Activated T-cell treated with anti-CD3 and anti-CD28 coated beads, Interleukin-2, amount 50 U/mL, for 1 hour (primary cell): ENCODE results near the gene NHLH2.

Experiments
- DNase-seq: peaks from one replicate; pipeline ENCODE4 v3.0.0-alpha.2; 2020

Gene NHLH2

GRCh38 chr1:115840605-115841460 is at the start of gene NHLH2:
Gene NHLH2, minus strand, starts transcription at chr1:115841126. Its CDS starts 2,754 bp downstream, at chr1:115838372.
- no peak for DNase-seq

- no peak for DNase-seq
Measured at GRCh38 chr1:115890580-115890979, 49.7 kb upstream of the NHLH2 start.

GRCh38 chr1:115888976-115889375 is 48.0 kb upstream of the NHLH2 start:
- DNase-seq = no peak

GRCh38 chr1:115882913-115883902 is 42.3 kb upstream of the NHLH2 start:
- no peak for DNase-seq

- no peak for DNase-seq
Measured at GRCh38 chr1:115880981-115881672, 40.2 kb upstream of the NHLH2 start.

GRCh38 chr1:115879977-115880376 is 39.1 kb upstream of the NHLH2 start:
- no peak for DNase-seq

GRCh38 chr1:115877511-115877910 is 36.6 kb upstream of the NHLH2 start:
- no peak for DNase-seq

GRCh38 chr1:115874904-115875303 is 34.0 kb upstream of the NHLH2 start:
- no peak for DNase-seq

GRCh38 chr1:115874497-115874896 is 33.6 kb upstream of the NHLH2 start:
- no peak for DNase-seq

- DNase-seq = no peak
Measured at GRCh38 chr1:115873184-115873583, 32.3 kb upstream of the NHLH2 start.

GRCh38 chr1:115869064-115869463 is 28.1 kb upstream of the NHLH2 start:
- no peak for DNase-seq

GRCh38 chr1:115867216-115867615 is 26.3 kb upstream of the NHLH2 start:
- no peak for DNase-seq

- no peak for DNase-seq
Measured at GRCh38 chr1:115865704-115866380, 24.9 kb upstream of the NHLH2 start.

- DNase-seq = no peak
Measured at GRCh38 chr1:115862403-115862802, 21.5 kb upstream of the NHLH2 start.

- DNase-seq = no peak
Measured at GRCh38 chr1:115854005-115854404, 13.1 kb upstream of the NHLH2 start.

- DNase-seq = no peak
Measured at GRCh38 chr1:115850937-115851336, 10.0 kb upstream of the NHLH2 start.

- no peak for DNase-seq
Measured at GRCh38 chr1:115847787-115848186, 6.9 kb upstream of the NHLH2 start.

- no peak for DNase-seq
Measured at GRCh38 chr1:115842948-115843347, 2.0 kb upstream of the NHLH2 start.

GRCh38 chr1:115839679-115840237 is 1.2 kb downstream of the NHLH2 start:
- DNase-seq = no peak

GRCh38 chr1:115839029-115839678 is 1.8 kb downstream of the NHLH2 start:
- no peak for DNase-seq

GRCh38 chr1:115838431-115839028 is 2.4 kb downstream of the NHLH2 start:
- DNase-seq = no peak
